Mucosa of descending colon (tissue), 3 donors: ENCODE data around the gene GUCA1C. TPM values are rescaled to one million over a fixed set of nuclear protein-coding genes. Genes with fewer than 3 reads are reported as not detected.

ENCODE experiments used
- ATAC-seq: fragments of 200-7000 bp; cut with Tn5 transposase; one replicate; pipeline ENCODE4 v1.9.1; 2020; ENCODE audit warnings: mild to moderate bottlenecking, moderate library complexity
- DNase-seq, 3 donors: peaks; one replicate each; pipeline ENCODE4 v3.0.0-alpha.2; 2020
- H3K36me3 ChIP-seq: fragments of 200-600 bp; one replicate; pipeline ENCODE4 v1.8.0; 2021; ENCODE audit warnings: low read depth, mild to moderate bottlenecking
- H3K4me1 ChIP-seq: fragments of 200-600 bp; one replicate; pipeline ENCODE4 v1.8.0; 2021; ENCODE audit warnings: low read depth, mild to moderate bottlenecking
- H3K4me3 ChIP-seq: fragments of 200-600 bp; one replicate; pipeline ENCODE4 v1.8.0; 2021; ENCODE audit warnings: mild to moderate bottlenecking
- H3K9me3 ChIP-seq: fragments of 200-600 bp; one replicate; pipeline ENCODE4 v1.8.0; 2021; ENCODE audit warnings: mild to moderate bottlenecking
- CTCF ChIP-seq: fragments of 200-600 bp; IDR thresholded peaks from one replicate; pipeline ENCODE4 v1.8.0; 2022; ENCODE audit warnings: antibody characterized with exemption, mild to moderate bottlenecking
- intact Hi-C, 2 donors: fragments of 100-400 bp; cut with DNase I in 1 of 2; cut with micrococcal nuclease in 1 of 2; formaldehyde crosslinking; loops; one replicate each; pipeline versions ENCODE4 v1.11.0 to v1.11.1; 2022; cut with DNase I, micrococcal nuclease
- total RNA-seq, 3 donors: library from RNA; stranded (reverse); fragmentation: NEBNext Ultra II Directional in 2 of 3; extraction: Animal tissue kit (Norgen Biotek cat#: 25700) in 2 of 3; gene quantifications; one replicate each; pipeline versions ENCODE4 v1.2.1 to v1.2.4, GENCODE V29; 2021 to 2023
- donor health status: DM: no; HTN: no; CAD: no; lungs with moderate emphysema.
- donor health status: DM: no; HTN: no; CAD: no.
- donor health status: DM: no; HTN: yes; CAD: no.

Gene GUCA1C
- total RNA-seq, 3 donors from 2014 or later: not detected

- ATAC-seq: peak; percentile 38
- Histone ChIP-seq H3K4me3 (no peak overlapping the region), H3K9me3 (no peaks in the 10 kb centered on the region), H3K4me1 (no peaks in the 10 kb centered on the region), H3K36me3 (no peaks in the 10 kb centered on the region)
- intact Hi-C loops: no loop called here
- no peak for TF ChIP-seq CTCF
- DNase-seq: peak in 1 of 3 donors; percentile 5
Observed at GRCh38 chr3:108862865-108863798, 90.5 kb downstream of the GUCA1C start.

- ATAC-seq (no peak), DNase-seq (no peak)
- intact Hi-C loops: no loop called here
- no peaks in the 10 kb centered on the region for H3K4me1 ChIP-seq
- no peaks in the 10 kb centered on the region for H3K9me3 ChIP-seq
- no peaks in the 10 kb centered on the region for H3K36me3 ChIP-seq
- no peak overlapping the region for H3K4me3 ChIP-seq
- TF ChIP-seq CTCF: no peak
Observed at GRCh38 chr3:108861401-108861800, 92.3 kb downstream of the GUCA1C start.

Other genes starting within 250 kb of the GUCA1C start
- gene RETNLB, start 196.5 kb downstream of the GUCA1C start, total RNA-seq: 100 to 1,000 TPM in 1 of 3 donors, 10 to 100 TPM in 2; 17.1 to 136 (median 51.3) TPM
- gene TRAT1, start 131.1 kb downstream of the GUCA1C start, total RNA-seq: 1 to 10 TPM in 1 of 3 donors, under 1 TPM in 2; 0.60 to 1.3 (median 0.78) TPM
- gene MORC1, start 164.3 kb upstream of the GUCA1C start, total RNA-seq: not detected
- gene C3orf85, start 182.8 kb upstream of the GUCA1C start, total RNA-seq: 10 to 100 TPM; 13.0 to 32.6 (median 13.1) TPM